ENCODE results near the gene KDM4C. TPM values are rescaled to one million over a fixed set of nuclear protein-coding genes. Genes with fewer than 3 reads are reported as not detected.

The KDM4C gene
- total RNA-seq, 1 donor from 2014 or later = 63.5 TPM

DNA sequence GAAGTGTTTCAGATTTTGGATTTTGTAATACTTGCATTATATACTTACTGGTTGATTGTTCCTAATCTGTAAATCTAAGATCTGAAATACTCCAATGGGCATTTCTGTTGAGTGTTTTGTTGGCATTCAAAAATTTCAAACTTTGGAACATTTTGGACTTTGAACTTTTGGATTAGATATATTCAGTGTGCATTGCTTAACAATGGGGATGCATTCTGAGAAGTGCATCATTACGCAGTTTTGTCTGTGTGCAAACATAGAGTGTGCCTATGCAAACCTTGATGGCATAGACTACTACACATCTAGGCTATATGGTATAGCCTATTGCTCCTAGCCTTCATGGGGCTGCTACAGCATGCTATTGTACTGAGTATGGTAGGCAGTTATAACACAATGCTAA is 325.4 kb downstream of the KDM4C start:
- no peaks in the 10 kb centered on the region for H3K27me3 Mint-ChIP-seq (ENCODE audit: unreplicated experiment)
- no peaks in the 10 kb centered on the region for H3K4me1 Mint-ChIP-seq (ENCODE audit: low read depth, unreplicated experiment)
- H3K36me3 Mint-ChIP-seq (ENCODE audit: unreplicated experiment) = no peaks in the 10 kb centered on the region
- no peak for DNase-seq
- no peak overlapping the region for H3K4me3 Mint-ChIP-seq (ENCODE audit: unreplicated experiment)
- H3K9me3 Mint-ChIP-seq (ENCODE audit: unreplicated experiment) = no peaks in the 10 kb centered on the region
- H3K27ac Mint-ChIP-seq (ENCODE audit: unreplicated experiment) = no peak overlapping the region
- no peak for TF ChIP-seq CTCF (IDR thresholded peaks at IDR 0.05; ENCODE audit: partially characterized antibody, unreplicated experiment)

GRCh38 chr9:7085357-7085756 is 327.6 kb downstream of the KDM4C start:
- no peak overlapping the region for H3K4me3 Mint-ChIP-seq (ENCODE audit: unreplicated experiment)
- H3K9me3 Mint-ChIP-seq (ENCODE audit: unreplicated experiment) = no peaks in the 10 kb centered on the region
- H3K27ac Mint-ChIP-seq (ENCODE audit: unreplicated experiment) = no peak overlapping the region
- H3K27me3 Mint-ChIP-seq (ENCODE audit: unreplicated experiment) = no peaks in the 10 kb centered on the region
- H3K36me3 Mint-ChIP-seq (ENCODE audit: unreplicated experiment) = no peaks in the 10 kb centered on the region
- no peak for TF ChIP-seq CTCF (IDR thresholded peaks at IDR 0.05; ENCODE audit: partially characterized antibody, unreplicated experiment)
- peaks cover 4% of the 10 kb centered on the region for H3K4me1 Mint-ChIP-seq (ENCODE audit: low read depth, unreplicated experiment)
- DNase-seq = no peak

DNA sequence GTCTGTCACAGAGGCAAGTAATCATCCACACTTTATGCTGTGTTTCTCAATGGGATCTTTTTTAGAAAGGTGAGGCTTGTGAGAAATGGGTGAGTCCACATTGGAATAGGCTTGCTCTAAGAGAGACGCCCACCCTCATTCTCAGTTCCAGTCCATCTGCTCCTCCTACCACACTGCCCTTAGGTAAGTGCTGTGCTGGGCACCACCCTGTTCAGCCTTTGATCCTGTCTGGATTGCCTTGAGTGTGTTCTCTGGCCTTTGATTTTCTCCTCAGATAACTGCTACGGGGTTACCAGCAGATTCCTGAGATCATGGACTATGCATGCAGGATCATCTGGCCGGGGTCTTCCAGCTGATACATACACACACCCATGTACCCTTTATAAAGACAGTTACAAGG is 328.6 kb downstream of the KDM4C start:
- H3K4me1 Mint-ChIP-seq (ENCODE audit: low read depth, unreplicated experiment) = peaks cover 4% of the 10 kb centered on the region
- no peaks in the 10 kb centered on the region for H3K27me3 Mint-ChIP-seq (ENCODE audit: unreplicated experiment)
- H3K4me3 Mint-ChIP-seq (ENCODE audit: unreplicated experiment) = no peak overlapping the region
- H3K9me3 Mint-ChIP-seq (ENCODE audit: unreplicated experiment) = no peaks in the 10 kb centered on the region
- TF ChIP-seq CTCF (IDR thresholded peaks at IDR 0.05; ENCODE audit: partially characterized antibody, unreplicated experiment) = no peak
- no peak for DNase-seq
- no peak overlapping the region for H3K27ac Mint-ChIP-seq (ENCODE audit: unreplicated experiment)
- H3K36me3 Mint-ChIP-seq (ENCODE audit: unreplicated experiment) = no peaks in the 10 kb centered on the region

DNA sequence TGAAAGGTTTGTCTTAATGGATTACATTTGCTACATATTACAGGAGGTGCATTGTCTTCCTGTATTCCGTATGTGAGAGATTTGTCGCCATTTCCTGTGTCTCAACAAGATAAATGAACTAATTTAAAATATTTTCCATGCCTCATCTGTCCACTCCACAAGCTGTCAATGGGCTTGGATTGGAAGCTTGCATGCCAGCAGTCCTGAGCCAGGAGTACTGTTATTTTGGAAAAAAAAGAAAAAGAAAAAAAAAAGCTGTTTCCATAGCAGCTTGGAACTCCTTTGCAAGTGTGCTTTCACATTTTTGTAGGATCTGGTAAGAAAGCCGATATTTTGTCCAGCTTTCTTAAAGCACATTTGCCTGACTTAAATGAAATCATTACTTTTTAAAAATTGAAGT is 330.8 kb downstream of the KDM4C start:
- Mint-ChIP-seq H3K36me3 (ENCODE audit: unreplicated experiment) (no peaks in the 10 kb centered on the region), H3K4me3 (ENCODE audit: unreplicated experiment) (no peak overlapping the region), H3K9me3 (ENCODE audit: unreplicated experiment) (no peaks in the 10 kb centered on the region), H3K4me1 (ENCODE audit: low read depth, unreplicated experiment) (peaks cover 4% of the 10 kb centered on the region), H3K27me3 (ENCODE audit: unreplicated experiment) (no peaks in the 10 kb centered on the region), H3K27ac (ENCODE audit: unreplicated experiment) (no peak overlapping the region)
- DNase-seq = no peak
- no peak for TF ChIP-seq CTCF (IDR thresholded peaks at IDR 0.05; ENCODE audit: partially characterized antibody, unreplicated experiment)

- Mint-ChIP-seq H3K27ac (ENCODE audit: unreplicated experiment) (no peak overlapping the region), H3K36me3 (ENCODE audit: unreplicated experiment) (no peaks in the 10 kb centered on the region), H3K27me3 (ENCODE audit: unreplicated experiment) (no peaks in the 10 kb centered on the region), H3K4me1 (ENCODE audit: low read depth, unreplicated experiment) (peaks cover 4% of the 10 kb centered on the region), H3K4me3 (ENCODE audit: unreplicated experiment) (no peak overlapping the region), H3K9me3 (ENCODE audit: unreplicated experiment) (no peaks in the 10 kb centered on the region)
- TF ChIP-seq CTCF (IDR thresholded peaks at IDR 0.05; ENCODE audit: partially characterized antibody, unreplicated experiment) = no peak
- no peak for DNase-seq
Observed at GRCh38 chr9:7089406-7090193, 331.8 kb downstream of the KDM4C start.
